ENCODE measurements around the gene FKBP10.
A peak's percentile ranks its signal among the peaks of the same experiment; 100 is the strongest.

FKBP10 gene

DNA sequence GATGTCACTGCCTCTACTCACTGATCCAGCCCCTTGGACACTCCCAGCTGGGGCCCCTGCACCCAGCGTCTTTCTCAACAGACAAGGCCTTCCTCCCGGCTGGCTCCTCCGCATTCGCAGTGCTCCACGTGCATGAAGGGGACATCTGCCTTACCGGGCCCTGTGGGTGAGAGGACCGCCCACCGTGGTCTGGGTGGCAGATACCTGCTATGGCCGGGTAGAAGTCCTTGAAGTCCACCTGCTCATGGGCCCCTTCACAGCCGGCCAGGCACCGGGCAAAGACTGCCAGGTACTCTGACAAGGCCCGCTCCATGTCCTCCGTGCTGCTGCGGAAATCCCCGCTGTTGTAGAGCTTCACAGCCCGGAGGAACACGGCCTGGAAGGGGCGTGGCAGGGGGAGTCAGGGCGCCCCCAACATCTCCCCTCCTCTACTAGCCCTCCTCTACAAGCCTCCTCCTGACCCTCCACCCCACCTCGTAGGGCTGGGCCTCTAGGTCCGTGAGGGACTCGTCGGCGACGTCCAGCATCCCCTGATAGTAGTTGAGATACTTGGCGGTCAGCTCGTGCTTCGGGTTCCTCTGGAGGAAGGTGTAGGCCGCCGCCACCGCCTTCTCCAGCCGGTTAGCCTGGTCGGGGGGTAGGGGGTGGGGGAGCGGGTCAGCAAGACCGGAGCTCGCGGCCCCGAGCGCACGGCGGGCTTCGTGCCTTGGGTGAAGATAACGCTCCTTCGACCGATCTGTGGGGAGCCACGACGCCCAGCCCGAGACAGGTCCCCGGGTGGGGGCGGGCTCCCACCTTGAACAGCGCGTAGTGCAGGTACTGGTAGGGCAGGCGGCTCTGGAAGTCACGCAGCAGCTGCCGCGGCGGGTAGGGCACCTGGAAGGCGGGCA is 1.9 kb upstream of the FKBP10 start:
- no peak for TF ChIP-seq SUZ12 (IDR thresholded peaks at IDR 0.05)
- no peak for TF ChIP-seq FOXK2 (IDR thresholded peaks at IDR 0.05)
- TF ChIP-seq L3MBTL2 (conservative IDR thresholded peaks at IDR 0.05): peak; percentile 67
- ChIA-PET CTCF (interaction anchor here (0.6 to 1.9 kb wide), 13 partner anchors 10 to 146 kb away, joined by 3 to 15 read pairs (median 3); no protein-coding TSS in a partner anchor), POLR2A (interaction anchor here (0.6 to 4.6 kb wide), 26 partner anchors 8 to 205 kb away, joined by 3 to 40 read pairs (median 5); partner anchors contain the start of genes EIF1, JUP, KLHL10 and KLHL11)
- DNase-seq (ENCODE audit: extremely low spot score): no peak

- CTCF ChIA-PET: interaction anchor here (0.6 to 1.9 kb wide), 15 partner anchors 10 to 148 kb away, joined by 3 to 15 read pairs (median 3); partner anchors contain the start of gene HAP1
- POLR2A ChIA-PET: interaction anchor here (0.6 to 4.6 kb wide), 43 partner anchors 7 to 206 kb away, joined by 3 to 40 read pairs (median 5); partner anchors contain the start of genes ACLY, DNAJC7, EIF1 and JUP
- DNase-seq (ENCODE audit: extremely low spot score): peak; percentile 84
- TF ChIP-seq FOXA1 (IDR thresholded peaks at IDR 0.05): no peak
- TF ChIP-seq ARNT (IDR thresholded peaks at IDR 0.05): 0 out of 2 replicates have a peak, but pooled peaks have one; percentile 5
- TF ChIP-seq FOXM1 (IDR thresholded peaks at IDR 0.05; ENCODE audit: borderline replicate concordance): peak; percentile 93
- peak; percentile 91 for TF ChIP-seq L3MBTL2 (conservative IDR thresholded peaks at IDR 0.05)
- TF ChIP-seq LEF1 (IDR thresholded peaks at IDR 0.05; ENCODE audit: borderline replicate concordance): peak; percentile 85
Measured at GRCh38 chr17:41811549-41812380, 1.0 kb upstream of the FKBP10 start, which contains the start of gene P3H4. TSS of gene P3H4 (minus strand) at chr17:41811949. CDS start at chr17:41811915, 34 bp downstream.

- no peak for TF ChIP-seq BHLHE40 (IDR thresholded peaks at IDR 0.05; ENCODE audit: borderline replicate concordance)
- no peak for TF ChIP-seq SUZ12 (IDR thresholded peaks at IDR 0.05)
- no peak for TF ChIP-seq FOXA1 (IDR thresholded peaks at IDR 0.05)
- POLR2A ChIA-PET: interaction anchor here (0.6 to 4.6 kb wide), 18 partner anchors 10 to 1785 kb away, joined by 3 to 40 read pairs (median 6); partner anchors contain the start of genes DNAJC7, EIF1, JUP and KLHL10
- CTCF ChIA-PET: interaction anchor here (0.6 to 1.0 kb wide), 2 partner anchors 12 to 803 kb away, joined by 3 read pairs; no protein-coding TSS in a partner anchor
- no peak for DNase-seq (ENCODE audit: extremely low spot score)
Measured at GRCh38 chr17:41813152-41813680, 412 bp downstream of the FKBP10 start.

DNA sequence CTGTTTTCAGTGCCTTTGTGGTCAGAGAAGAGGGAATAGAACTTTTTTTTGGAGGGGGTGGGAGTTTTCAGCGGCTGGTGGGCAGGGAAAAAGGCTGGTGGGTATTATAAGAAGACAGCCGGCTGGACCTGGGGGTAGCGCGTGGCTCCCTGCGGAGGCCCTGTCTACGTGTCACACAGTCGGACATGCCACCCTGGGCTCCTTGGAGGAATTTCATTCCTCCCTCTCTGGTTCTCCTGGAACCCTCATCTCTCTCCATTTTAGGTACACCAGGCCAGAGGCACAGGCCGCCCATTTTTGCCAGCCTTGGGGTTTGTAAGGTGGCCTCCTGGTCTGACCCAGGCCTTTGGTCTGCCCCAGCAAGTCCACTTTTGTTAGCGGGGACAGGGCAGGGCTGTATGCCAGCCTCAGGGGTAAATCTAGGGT is 908 bp downstream of the FKBP10 start:
- TF ChIP-seq ELF4 (IDR thresholded peaks at IDR 0.05) (no peak), ZNF384 (IDR thresholded peaks at IDR 0.05) (no peak), ARNT (IDR thresholded peaks at IDR 0.05) (no peak), FOXM1 (IDR thresholded peaks at IDR 0.05; ENCODE audit: borderline replicate concordance) (no peak), HDGF (IDR thresholded peaks at IDR 0.05; ENCODE audit: borderline replicate concordance) (no peak), TARDBP (IDR thresholded peaks at IDR 0.05) (no peak), NFRKB (IDR thresholded peaks at IDR 0.05) (no peak), FOXK2 (IDR thresholded peaks at IDR 0.05) (no peak), SUZ12 (IDR thresholded peaks at IDR 0.05) (no peak), PKNOX1 (IDR thresholded peaks at IDR 0.05) (no peak), L3MBTL2 (conservative IDR thresholded peaks at IDR 0.05) (no peak), SP1 (IDR thresholded peaks at IDR 0.05) (no peak), LEF1 (IDR thresholded peaks at IDR 0.05; ENCODE audit: borderline replicate concordance) (no peak)
- ChIA-PET POLR2A (interaction anchor here (0.6 to 4.6 kb wide), 13 partner anchors 9 to 1786 kb away, joined by 3 to 40 read pairs (median 6); partner anchors contain the start of genes EIF1, JUP, KLHL10 and KLHL11), CTCF (interaction anchor here (0.6 to 1.0 kb wide), 2 partner anchors 24 to 802 kb away, joined by 3 read pairs; no protein-coding TSS in a partner anchor)
- DNase-seq (ENCODE audit: extremely low spot score): no peak

GRCh38 chr17:41814195-41814594 is 1.4 kb downstream of the FKBP10 start:
- POLR2A ChIA-PET: interaction anchor here (0.9 to 1.9 kb wide), 5 partner anchors 10 to 125 kb away, joined by 3 to 8 read pairs (median 3); partner anchors contain the start of genes HAP1 and ODAD4
- no peak for TF ChIP-seq L3MBTL2 (conservative IDR thresholded peaks at IDR 0.05)
- TF ChIP-seq CTBP1 (IDR thresholded peaks at IDR 0.05; ENCODE audit: borderline replicate concordance): no peak
- no peak for TF ChIP-seq ELF4 (IDR thresholded peaks at IDR 0.05)
- no peak for TF ChIP-seq NFRKB (IDR thresholded peaks at IDR 0.05)
- TF ChIP-seq SP1 (IDR thresholded peaks at IDR 0.05): no peak
- TF ChIP-seq LEF1 (IDR thresholded peaks at IDR 0.05; ENCODE audit: borderline replicate concordance): no peak
- no peak for TF ChIP-seq FOXM1 (IDR thresholded peaks at IDR 0.05; ENCODE audit: borderline replicate concordance)
- TF ChIP-seq BHLHE40 (IDR thresholded peaks at IDR 0.05; ENCODE audit: borderline replicate concordance): no peak
- no peak for TF ChIP-seq PKNOX1 (IDR thresholded peaks at IDR 0.05)
- TF ChIP-seq ZNF384 (IDR thresholded peaks at IDR 0.05): no peak
- no peak for TF ChIP-seq ARNT (IDR thresholded peaks at IDR 0.05)
- TF ChIP-seq SUZ12 (IDR thresholded peaks at IDR 0.05): no peak
- CTCF ChIA-PET: interaction anchor here (0.7 to 1.4 kb wide), 3 partner anchors 24 to 118 kb away, joined by 3 to 6 read pairs (median 3); partner anchors contain the start of gene JUP
- no peak for DNase-seq (ENCODE audit: extremely low spot score)

All from HEK293T (cell line).